Ramos (cell line): ENCODE results near the gene TRIO.

ENCODE experiments used
- in situ Hi-C: fragments of 300-500 bp; cut with MboI; formaldehyde crosslinking; loops from one replicate; pipeline ENCODE4 v1.14.3; 2022; ENCODE audit warnings: low sequenced_read_pairs; ENCODE audit not compliant: unreplicated experiment

Gene TRIO

DNA sequence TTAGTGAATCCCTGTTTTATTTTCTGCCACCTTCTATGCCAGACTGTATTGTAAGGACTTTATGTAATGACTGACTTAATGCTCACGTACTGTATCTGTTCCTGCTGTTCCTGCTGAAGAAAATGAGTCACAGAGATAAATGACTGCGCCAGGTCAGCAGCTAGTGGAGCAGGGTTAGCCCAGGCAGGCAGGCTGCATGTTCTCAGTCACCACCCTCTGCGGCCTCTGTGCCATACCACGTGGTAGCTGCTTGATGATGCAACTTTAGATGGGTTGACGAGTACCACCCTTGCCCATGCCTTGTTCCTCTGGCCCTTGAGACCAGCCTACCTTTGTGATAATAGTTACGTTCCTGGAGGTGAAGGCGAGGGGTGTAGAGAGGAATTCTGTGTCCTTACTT is 161.9 kb downstream of the TRIO start:
- in situ Hi-C loops: no loop called here

- in situ Hi-C loops: no loop called here
Observed at GRCh38 chr5:14306329-14306815, 163.2 kb downstream of the TRIO start.

DNA sequence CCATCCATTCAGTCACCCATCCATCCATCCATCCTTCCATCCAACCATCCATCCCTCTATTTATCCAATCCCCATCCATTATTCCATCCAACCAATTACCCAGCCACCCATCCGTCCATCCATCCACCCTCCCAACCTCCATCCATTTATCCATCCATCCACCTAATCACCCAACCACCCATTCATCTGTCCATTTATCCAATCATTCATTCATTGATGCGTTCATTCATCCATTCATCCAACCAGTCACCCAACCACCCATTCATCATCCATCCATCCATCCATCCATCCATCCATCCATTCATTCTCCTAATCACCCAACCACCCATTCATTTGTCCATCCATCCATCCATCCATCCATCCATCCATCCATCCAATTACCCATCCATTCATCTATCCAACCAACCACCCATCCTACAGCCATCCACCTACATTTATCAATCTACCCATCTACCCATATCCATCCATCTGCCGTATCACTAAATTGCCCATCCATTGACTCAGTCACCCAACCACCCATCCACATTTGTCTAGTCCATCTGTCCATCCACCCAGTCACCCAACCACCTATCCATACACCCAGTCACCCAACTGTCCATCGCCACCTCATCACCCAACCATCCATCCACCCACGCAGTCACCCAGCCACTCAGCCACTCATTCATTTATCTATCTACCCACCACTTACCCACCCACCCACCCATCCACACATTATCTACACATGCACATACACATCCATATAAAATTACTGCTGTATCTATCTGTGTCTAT is 165.4 kb downstream of the TRIO start:
- in situ Hi-C loops: no loop called here

- in situ Hi-C loops: no loop called here
Observed at GRCh38 chr5:14309199-14309598, 166.1 kb downstream of the TRIO start.

DNA sequence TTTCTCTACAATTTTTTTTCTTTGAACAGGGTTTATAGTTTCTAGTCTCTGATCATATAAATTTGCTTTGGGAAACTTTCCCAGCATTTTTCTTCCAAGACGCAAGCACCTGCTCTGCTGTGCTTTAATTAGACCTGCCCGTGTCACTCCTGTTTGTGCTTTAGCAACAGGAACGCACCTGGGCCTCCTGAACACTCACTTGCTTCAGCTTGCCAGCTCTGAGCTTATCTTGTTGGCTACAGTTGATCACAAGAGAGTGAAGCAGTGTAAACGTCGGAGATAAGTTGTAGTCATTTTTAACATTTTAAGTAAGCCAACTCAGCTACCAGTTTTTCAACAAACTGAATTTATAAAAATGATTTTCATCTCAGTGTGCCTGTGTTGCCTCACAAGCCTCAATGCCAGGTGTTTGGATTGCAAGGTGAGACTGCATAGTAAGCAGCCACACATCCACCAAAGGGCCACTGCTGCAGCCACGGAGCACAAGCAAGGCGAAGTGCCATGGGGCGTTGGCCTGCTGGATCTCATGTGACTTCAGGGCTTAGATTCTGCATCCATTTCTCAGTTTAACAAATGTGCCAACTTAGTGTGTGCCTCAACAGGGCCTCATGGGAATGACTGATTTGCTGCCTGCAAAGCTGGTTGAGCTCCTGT is 166.9 kb downstream of the TRIO start:
- in situ Hi-C loops: no loop called here

DNA sequence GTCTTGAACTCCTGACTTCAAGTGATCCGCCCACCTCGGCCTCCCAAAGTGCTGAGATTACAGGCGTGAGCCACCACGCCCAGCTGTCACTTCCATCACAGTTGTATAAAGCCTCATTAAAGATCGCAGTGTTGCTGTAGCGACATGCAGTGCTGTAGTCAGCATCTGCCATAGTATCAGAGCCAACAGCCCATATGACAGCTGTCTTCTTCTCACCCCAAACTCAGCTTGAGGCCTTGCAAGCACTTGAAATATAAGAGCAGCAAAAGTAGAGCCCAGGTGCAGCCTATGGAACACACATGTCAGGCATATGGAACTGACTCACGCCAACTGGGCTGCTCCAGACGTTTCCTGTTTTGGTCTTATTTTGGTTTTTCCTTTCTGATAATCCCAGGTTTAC is 167.8 kb downstream of the TRIO start:
- in situ Hi-C loops: no loop called here

GRCh38 chr5:14313986-14314690 is 171.0 kb downstream of the TRIO start:
- in situ Hi-C loops: no loop called here

DNA sequence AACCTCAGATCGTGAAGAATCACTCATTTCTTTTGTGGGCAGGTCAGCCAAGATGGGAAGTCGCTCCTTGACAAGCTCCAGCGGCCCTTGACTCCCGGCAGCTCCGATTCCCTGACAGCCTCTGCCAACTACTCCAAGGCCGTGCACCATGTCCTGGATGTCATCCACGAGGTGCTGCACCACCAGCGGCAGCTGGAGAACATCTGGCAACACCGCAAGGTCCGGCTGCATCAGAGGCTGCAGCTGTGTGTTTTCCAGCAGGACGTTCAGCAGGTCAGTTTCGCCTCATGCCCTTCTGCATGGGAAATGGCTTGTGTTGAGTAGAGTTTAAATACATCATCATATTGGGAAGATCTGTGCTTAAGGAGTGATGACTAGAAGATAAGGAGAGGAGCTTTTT is 173.3 kb downstream of the TRIO start:
- in situ Hi-C loops: no loop called here

DNA sequence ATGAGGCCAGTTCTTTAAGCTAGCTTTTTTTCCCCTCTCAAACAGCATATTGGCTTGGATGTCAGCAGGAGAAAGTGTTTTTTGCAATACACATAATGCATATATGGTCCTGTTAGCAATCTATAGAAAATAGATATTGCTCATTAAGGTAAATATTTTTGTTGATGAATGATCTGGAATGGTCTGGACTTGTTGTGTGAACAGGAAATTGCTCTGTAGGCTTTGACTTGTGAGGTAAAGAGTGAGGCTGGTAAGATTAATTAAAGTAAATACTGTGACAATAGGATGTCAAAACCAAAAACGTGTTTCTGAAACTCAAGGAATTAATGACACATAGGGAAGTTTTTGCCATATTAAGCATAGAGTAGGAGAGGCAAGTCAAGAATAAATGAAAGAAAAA is 176.0 kb downstream of the TRIO start:
- in situ Hi-C loops: no loop called here

GRCh38 chr5:14321936-14322335 is 178.8 kb downstream of the TRIO start:
- in situ Hi-C loops: no loop called here

DNA sequence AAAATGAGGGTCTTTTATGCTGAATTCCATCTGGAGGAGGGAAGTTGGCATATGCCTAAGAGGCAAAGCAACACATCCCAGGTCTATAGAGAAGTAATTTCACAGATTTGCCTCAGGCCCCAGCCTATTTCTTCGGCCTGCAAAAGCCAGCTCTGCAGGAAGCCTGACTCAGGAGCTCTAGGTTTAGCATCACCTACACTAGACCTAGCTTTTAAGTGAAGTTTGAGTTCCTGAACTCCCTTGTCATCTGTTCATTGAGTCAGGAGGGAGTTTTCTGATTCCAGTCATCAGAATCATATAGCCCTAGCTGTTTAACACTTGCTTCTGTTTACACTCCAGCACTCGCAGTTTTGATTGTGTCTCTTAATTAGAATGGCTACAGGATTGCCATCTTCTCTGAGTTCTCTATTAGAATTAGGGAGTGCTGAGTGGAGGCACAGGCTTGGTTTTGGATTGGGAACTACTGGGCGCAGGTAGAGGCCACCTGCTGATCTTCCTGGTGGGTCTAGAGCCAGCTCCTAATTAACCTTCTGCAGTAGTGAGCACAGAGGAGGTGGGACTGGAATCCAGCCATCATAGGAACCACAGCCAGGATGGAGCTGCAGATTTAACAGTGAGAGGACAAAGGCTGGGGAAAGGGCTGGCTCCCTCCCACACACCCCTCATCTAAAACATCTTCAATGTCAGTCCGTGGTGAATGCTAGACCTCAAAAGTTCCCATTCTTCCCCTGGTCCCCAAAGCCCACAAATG is 179.5 kb downstream of the TRIO start:
- in situ Hi-C loops: no loop called here

DNA sequence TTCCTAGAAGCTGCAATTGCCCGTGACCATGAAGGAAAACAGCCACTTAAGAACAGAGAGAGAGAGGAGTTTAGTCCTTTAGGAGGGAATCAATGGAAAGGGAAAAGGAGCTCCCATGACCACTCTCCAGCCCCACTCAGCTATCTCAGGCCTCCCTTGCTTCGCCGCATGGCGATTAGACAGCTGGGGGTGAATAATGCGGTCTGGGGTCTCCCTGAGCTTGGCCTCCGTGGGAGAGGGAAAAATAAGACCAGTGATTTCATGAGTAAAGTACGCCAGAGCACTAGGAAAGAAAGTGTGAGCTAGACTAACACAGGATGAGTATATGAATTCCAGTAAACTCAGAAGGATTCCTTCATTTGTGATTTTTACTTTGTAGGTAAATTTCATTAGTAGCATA is 180.3 kb downstream of the TRIO start:
- in situ Hi-C loops: no loop called here

DNA sequence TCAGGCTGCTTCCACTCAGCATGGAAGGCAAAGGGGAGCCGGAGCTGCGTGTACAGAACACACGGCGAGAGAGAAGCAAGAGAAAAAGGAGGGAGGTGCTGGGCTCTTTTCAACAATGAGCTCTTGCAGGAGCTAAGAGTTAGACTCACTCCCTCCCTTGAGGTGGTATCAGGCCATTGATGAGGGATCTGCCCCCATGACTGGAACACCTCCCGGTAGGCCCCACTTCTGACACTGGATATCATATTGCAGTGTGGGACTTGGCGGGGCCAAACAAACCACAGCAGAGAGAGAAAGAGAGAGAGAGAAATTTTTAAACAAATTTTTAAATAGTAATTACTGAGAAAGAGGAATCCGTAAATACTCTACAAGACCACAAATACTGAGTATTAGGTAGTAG is 182.2 kb downstream of the TRIO start:
- in situ Hi-C loops: no loop called here

GRCh38 chr5:14326035-14326903 is 183.1 kb downstream of the TRIO start:
- in situ Hi-C loops: no loop called here

- in situ Hi-C loops: no loop called here
Observed at GRCh38 chr5:14327624-14328023, 184.5 kb downstream of the TRIO start.

DNA sequence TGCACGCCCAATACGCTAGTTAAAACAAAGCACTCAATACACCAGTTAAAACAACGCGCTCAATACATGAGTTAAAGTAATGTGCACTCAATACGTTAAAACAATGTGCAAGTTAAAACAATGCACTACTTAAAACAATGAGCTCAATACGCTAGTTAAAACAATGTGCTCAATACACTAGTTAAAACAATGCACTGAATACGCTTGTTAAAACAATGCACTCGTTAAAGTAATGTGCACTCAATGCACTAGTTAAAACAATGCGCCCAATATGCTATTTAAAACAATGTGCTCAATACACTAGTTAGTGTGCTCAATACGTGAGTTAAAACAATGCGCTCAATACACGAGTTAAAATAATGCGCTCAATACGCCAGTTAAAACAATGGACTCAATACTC is 185.0 kb downstream of the TRIO start:
- in situ Hi-C loops: no loop called here

- in situ Hi-C loops: no loop called here
Observed at GRCh38 chr5:14330291-14330690, 187.1 kb downstream of the TRIO start.

- in situ Hi-C loops: no loop called here
Observed at GRCh38 chr5:14330729-14331385, 187.7 kb downstream of the TRIO start.

- in situ Hi-C loops: no loop called here
Observed at GRCh38 chr5:14331386-14331781, 188.2 kb downstream of the TRIO start.
